Stimulated activated CD4-positive, alpha-beta T cell treated with anti-CD3 and anti-CD28 coated beads, Interleukin-4, amount 100 ng/mL, for 4 hours (primary cell): ENCODE data around the gene DENND4B.

Experiments
- DNase-seq, 2 experiments: peaks; one replicate each; pipeline ENCODE4 v3.0.0-alpha.2; 2020

DENND4B gene

DNA sequence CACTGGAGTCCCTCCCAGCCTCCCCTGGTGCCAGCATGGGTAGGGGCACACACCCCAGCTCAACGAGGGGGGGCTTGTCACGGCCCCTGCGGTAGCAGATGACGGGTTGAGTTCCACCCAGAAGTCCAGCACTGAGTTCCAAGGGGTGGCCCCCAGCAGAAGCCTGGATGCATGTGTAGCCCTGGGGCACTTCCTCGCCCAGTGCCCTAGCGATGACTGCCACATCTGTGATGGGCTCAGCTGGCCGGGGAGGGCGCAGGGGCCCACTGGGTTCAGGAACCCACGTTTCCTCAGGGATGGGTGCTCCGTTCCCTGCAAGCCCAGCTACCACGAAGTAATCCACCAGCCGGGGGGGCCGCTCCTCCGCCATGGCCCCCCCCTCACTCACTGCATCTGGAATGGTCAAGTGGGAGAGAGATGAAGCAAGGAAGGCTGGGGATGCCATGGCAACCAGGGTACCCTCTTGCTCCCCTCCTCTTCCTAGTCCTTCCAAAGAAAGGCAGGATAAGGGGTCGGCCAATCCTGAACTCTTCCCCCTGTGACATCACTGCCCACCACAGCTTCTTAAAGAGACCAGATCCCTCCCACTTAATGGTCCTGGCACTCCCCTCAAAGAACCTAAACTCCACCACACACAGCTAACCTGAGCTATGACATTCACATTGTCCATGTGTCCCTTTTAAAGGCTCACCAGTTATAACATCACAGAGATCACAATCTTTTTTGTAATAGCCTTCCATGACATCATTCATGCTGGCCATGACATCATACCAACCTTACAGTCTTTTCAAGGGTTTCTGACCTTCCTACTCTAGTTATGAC lies 2.3 kb downstream of the DENND4B start:
- no peak for DNase-seq

DNA sequence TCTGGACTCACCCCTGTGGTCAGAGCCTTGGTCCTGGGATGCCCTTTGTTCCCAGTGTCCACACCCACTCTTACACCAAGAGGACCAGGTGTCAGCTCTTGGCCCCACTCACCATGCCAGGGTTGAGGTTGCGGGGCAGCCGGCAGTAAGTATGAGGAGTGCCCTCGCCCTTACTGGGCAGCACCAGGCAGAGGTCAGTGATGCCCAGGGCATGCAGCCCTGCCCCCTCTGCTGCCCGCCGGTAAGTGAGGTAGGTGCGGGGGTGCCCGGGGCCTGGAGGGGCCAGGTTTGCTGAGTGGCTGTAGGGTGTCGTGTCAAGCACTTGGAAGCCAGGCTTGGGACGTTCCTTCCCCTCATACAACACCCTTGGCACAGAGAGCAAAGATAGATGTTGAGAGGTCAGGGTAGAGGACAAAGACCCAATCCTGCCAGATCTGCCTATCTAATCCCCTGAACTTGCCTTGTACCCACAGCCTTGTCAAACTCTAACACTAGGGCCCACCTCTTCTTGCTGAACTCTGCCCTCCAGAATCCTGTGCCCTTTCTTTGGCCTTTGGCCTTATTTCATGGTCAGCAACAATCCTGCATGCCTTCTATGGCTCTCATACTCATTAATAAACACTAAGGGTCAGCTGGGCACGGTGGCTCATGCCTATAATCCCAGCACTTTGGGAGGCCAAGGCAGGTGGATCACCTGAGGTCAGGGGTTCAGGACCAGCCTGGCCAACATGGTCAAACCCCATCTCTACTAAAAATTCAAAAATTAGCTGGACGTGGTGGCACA lies 3.6 kb downstream of the DENND4B start:
- DNase-seq: no peak

DNA sequence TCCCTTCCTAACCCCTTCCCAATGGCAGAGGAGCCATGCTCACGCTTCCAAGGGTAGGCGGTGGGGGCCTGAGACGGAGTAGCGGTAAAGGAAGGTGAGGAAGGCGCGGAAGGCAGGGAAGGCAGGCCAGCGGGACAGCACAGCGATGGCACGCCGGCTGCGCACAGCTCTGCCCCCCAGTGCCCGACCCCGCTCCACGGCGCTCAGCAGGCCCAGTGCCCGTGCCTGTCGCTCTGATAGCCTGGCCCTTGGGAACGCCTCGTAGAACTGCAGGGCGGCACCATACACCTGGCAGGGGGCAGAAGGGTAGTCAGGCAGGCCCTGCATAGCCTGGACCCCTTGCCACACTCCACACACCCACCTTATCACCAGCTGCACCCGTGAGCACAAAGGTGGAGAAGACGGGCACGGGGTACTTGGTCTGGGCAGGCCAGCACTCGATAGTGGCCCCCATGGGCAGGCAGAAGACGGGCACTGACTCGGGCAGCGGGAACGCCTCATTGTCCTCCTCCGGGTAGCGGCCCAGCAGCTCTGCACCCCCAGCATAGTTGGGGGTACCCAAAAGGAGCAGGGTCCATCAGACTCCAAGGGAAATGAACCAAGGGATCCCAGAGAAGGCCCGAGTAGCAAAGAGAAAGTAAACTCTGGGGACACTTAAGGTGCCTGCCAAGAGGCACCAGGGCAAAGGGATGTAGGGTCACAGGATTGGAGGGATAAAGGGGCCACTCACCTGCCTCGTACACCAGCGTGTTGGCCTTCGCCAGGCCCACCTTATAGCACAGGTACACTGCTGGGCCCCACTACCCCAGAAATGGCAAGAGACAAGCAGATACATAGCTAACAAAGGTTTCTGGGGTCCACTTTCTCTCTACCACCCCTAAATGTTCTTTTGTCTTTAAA lies 4.4 kb downstream of the DENND4B start:
- no peak for DNase-seq

DNA sequence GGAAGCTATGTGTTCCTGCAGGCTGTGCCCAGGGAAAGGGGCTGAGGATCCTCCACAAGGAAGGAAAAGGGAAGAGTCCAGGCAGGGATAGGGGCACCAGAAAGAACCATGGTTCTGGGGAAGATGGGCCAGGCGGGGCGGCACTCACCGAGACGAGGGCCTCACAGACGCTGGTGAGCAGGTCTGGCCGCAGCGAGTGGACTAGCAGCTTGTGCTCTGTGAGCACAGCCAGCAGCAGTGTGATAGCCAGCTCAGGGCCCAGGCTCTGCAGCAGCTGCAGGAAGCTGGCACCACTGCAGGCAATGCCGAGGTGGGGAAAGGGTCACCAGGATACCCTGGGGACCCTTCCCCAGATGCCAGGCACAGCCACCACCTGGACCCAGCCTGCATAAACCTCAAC lies 5.8 kb downstream of the DENND4B start:
- no peak for DNase-seq

DNA sequence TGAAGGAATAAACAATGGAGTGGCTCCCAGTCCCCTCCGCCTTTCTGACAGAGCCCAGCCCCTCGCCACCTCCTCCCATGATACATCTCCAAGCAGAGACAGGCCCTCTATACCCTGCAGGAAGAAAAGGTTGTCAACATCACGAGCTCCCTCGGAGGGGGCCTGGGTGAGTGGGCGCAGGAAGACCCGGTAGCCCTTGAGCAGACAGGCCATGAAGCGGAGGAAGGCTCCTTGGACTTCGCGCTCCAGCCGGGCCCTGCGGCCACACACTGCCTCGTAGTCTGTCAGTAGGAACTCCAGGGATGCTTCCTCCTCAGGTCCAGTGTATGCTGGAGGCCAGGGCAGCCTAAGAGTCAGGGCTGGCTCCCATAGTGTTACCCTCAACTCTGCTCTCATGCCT lies 7.0 kb downstream of the DENND4B start:
- DNase-seq: no peak

DNA sequence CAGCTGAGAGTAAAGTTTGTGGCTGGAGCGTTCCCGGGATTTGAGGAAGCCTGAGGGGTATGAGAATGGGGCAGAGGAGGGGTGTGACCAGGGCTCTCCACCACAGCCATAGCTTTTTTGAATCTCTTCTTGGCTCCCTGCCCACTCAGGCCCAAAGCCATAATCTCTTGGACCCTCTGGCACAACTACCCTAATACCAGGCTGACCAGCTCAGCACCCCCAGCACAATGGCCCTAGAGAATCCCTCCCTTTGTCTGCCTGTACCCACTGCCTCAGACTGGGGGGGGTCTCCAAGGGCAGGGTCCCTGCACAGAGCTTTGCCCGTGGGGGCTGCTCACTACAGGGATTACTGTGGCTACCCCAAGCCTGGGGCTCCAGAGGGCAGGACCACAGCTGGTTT lies 7.5 kb downstream of the DENND4B start:
- no peak for DNase-seq

DNA sequence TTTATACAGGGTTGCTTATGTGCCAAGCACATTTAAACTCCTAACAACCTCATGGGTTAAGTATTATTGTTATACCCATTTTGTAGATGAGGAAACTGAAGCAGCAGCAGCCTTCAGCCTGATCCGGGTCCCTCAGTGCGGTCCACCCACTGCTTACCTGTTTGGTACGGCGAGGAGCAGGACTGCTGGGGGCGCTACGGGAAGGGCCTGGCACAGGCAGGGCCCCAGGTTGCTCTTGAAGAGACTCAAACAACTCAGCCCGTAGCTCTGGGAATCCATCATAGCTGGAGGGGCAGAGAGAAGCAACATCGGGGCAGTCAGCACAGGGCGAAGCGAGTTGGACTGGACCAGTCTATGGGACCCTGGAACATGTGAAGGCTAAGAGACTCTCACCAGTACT lies 9.2 kb downstream of the DENND4B start:
- no peak for DNase-seq

DNA sequence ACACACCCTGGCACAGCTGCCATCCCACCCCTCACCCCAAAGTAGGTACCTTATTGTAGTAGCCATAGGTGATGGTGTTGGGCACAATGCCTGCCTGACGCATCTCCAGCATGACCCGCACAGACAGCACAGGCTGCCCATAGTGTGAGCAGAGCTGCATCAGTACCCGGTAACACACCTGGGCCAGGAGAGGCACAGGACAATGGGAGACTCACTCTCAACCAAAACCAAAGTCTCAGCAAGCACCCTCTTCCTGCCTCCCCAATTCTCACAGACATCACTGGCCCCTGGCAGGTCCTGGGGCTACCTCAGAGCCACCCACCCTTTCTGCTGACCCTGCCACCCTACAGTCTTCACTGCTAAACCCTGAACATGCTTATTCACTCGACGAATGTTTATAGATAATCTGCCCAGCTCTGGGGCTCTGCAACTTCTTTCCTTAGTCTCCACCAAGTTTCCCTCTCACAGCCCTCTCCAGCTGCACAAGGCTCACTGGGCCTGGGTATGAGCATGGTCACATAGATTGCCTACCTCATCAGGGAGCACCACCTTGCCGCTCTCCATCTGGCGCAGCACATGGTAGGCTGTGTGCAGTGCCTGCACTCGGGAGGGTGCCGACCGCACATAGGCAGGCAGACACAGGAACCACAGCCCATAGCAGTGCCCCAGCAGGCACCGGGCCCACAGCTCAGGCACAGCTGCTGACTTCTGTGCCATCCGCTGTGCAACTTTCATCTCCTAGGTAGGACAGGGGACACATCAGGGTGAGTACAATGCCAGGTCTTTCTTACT lies 10.3 kb downstream of the DENND4B start:
- no peak for DNase-seq

DNA sequence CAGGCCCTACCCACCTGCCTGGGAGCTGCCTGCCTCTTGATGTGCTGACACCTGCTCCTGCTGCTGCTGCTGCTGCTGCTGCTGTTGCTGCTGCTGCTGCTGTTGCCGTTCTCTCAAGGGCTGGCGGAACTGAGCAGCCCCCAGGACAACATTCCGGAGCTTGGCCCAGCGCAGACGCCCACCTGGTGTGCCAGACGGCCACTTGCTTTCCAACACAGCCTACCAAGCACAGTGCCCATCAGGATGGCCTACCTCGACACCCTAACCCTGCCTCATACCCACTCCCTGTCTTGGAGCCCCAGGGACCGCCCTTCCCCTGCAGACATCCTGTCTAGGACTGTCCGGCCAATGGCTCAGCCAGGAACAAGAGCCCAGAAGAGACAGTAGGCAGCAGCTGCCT lies 11.8 kb downstream of the DENND4B start:
- DNase-seq: no peak

DNA sequence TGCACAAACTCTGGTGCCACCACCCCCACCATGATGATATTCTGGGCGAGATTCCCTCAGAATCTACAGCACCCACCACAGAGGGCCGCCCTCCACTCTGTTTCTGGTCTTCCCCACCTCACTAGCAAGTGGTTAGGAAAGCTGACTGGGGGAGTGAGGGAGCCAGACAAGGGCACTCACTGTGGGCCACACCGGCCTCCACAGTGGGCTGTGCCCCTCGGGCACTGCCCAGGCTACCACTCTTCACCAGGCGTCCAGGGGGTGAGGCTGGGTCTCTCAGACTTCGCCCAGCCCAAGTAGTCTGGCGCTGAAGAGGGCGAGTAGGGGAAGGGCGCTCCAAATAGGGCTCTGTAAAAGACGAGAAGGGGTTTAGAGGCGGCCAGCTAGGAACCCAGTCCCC lies 12.6 kb downstream of the DENND4B start:
- DNase-seq: no peak

DNA sequence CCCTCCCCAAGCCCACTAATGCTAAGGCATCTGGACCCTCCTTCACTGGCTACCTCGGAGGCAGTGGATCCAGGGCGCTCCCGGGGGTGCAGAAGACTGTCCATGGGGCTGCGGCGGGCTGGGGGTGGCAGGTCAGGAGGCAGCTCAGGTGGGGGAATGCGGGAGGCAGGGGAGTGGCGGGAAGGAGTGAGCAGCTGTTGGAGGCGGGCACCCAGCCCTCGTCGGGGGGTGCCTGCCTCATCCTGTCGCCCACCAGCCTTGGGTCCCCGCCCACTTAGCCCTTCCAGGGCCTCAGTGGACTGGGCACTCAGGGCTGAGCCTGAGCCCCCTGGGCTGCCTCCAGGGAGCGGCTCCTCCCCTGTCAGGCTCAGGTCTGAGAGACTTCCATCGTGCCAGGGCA lies 13.1 kb downstream of the DENND4B start:
- no peak for DNase-seq

DNA sequence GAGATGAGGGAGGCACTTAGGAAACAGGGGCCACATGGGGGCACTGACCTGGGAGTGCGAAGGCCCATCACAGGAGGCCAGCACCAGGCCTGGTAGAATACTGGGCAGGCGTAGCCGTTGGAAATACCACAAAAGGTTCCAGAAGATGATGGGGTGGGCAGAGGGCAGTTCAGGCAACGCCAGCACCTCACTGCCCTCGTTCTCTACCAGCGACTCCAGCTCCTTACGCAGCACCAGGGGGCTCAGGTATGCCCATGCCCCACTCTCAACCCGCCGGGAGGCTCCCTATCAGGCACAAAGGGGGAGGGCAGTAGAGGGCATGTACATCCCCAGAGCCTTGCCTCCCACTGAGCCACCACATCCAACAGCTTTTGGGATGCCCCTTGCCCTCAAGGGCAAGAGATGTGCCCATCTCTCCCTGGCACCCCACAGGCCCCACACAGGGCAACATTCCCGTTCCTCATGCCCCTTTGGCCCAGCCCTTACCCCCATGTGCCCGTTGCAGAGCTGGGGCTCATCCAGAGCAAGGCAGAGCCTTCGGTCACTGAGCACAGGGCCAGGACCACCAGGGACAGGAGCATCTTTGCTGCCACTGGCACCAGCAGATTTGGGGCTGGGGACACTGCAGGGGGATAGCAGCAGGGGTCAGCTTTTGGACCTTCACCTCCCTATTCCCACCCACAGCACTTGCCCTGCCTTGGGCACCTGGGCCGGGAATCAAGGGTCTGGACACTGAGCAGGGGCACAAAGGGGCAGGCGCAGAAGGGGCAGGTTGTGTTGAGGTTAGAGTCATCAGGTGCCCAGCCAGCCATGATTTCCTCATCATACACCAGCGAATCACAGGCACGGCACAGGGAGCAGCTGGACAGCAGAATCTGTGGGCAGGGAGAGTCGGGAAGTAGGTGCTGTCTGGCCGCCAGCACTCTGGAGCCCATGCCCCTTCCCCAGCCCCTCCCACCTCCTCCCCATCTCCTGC lies 14.1 kb downstream of the DENND4B start:
- no peak for DNase-seq

DNA sequence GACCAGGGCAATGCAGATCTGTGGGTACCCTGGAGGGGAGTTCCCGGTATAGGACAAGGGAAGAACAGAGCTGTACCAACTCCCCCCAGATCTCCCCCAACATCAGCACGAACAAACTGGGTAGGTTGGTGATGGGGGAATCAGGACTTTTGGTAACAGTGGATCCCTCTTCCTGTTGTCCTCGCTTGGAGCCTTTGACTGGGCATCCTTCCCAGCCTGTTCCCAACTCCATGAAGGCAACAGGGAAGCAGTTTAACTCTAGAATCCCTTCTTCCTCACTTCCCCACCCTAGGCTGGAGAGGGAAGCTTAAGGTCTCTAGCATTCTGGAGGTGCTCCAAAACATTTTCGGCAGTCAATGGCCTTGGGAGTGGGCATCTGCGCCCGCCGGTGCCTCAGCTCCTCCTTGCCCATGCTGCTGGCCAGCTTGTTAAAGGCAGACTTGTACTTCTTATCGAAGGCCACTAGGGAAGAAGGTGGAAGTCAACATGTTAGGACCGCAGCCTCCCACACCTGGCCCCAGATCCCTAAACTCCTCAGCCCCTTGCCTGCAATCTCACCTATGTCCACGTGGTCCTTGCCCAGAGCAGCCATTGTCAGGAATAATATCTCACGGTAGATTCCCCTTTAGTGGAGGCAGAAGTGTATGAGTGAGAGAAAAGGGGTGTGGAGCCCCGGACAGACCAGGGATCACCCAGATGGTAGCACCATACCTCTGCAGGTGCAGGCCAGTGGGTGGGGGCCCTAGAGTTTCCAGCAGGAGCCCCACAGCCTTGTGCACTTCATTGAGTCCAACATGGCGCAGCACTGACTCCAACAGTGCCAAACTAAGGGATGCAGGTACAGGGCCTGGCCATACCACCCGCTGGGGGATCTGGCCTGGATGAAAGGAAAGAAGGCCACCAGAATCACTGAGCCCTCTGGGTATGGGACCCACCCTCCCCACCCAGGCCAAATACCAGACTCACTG lies 16.3 kb downstream of the DENND4B start:
- DNase-seq: no peak

DNA sequence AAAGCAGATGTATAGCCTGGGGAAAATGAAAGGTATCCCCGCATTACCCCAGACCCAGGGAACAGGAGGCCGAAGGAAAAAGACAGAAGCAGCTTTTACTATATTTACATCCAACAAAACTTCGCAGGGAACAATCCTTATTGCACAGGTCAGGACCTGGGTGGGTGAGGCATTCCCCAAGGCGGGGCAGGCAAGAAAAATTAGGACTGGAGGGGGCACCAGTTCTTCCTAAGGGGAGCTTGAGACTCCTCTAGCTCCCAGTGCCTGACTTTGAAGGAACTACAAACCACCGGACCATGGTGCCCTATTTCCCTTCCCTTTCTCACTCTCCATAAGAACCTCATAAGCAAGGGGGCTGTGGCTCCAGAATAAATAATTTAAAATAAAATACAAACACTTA lies 17.1 kb downstream of the DENND4B start:
- DNase-seq: no peak

DNA sequence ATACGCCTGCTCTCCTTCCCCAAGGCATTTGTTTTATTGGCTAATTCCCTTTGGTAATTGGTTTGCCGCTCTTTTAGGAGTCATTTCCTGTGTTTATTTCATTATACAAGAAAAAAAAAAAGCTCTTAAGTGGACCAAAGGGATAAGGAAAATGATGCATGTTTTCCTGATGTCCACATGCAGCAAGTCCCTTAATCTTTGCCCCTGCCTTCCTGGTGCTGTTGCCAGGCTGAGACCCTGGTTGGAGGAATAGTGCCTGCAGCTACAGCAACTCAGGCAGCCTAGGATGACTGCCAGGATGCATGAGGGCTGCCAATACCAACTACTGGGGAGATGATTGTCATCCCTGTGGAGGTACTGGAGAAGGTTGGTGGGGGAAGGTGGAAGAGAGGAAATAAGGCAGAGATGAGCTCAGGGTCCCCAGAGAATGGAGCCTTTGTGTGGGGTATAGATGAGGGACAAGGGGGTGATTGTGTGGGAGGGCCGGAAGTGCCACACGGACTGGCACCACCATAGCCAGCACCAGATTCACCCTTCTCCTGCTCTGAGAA lies 17.7 kb downstream of the DENND4B start:
- no peak for DNase-seq

DNA sequence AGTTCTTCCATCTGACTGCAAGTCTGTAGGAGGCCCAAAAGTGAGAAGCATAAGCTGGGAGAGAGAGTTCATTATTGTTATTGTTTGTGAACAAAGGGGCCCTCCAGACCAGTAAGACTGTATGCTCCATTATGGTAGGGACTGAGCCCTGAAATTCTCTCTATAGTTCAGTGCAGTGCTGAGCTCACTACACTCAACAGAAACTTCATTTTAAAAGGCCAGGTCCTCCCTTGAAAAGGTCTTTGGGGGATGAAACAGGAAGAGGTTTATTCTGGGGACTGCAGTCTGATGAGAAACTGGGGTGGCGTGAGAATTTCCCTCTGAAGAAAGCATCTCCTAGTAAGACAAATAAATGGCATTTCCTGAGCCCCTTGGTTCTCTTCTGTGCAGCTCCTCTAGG lies 18.3 kb downstream of the DENND4B start:
- DNase-seq: no peak

DNA sequence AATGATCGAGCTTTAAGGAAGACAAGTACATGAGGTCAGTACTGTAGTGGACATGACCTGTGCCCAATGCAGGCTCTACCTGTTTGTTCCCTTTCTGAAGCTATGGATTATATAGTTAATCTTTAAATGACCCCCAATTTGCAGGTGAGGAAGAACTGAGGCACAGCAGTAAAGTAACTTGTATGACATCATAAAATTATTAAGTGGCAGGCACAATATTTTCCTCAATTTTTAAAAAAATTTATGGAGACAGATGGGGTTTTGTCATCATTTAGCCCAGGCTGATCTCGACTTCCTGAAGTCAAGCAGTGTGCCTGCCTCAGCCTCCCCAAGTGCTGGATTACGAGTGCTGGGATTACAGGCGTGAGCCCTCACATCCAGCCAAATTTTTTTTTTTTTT lies 20.1 kb downstream of the DENND4B start:
- no peak for DNase-seq

DNA sequence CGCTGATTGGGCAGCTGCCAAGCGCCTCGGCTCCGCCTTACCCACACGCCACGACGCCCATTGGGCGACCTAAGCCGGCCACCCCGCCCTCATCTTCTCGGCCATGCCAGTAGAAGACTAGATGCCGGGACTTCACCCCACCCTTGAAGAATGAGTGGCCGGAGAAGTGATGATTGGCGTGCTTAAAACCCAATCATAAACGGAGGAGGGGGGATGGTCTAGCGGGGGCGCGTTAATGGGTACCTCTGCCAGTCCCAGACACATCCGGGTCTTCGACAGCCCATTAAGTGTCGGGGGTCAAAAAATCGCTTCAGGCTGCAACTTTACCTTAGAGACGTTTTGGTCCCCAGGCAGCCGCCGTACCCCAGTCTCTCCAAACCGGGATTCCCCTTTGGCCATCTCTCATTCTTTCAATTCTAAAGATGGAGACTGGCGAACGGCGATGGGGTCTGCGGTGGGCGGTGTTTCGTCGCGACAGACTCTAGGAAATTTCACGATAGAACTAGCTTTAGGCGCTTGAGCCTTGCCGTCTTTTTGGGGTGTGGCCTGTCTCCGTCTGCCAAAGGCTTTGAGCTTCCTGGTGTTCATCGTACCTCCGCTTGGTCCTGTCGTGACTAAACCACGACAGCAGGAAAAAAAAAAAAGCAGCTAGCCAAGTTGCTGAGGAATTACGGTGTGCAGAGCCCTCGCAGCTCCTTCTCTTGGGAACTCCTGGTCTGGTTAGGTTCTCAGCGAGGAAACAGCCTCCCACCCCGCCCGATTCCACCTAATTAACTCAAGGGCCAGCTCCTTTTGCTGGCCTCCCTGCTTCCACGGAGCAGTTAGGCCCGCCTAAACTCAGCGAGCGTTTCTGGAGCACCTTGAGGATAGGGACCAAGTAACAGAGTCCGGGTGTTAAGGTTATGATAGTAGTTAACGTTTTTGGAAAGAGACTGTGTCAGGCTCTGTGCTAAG lies 23.3 kb downstream of the DENND4B start, which contains the start of gene GATAD2B:
Gene GATAD2B (minus strand): TSS at position 1 of the 954 bp plus-strand sequence. CDS start 94,625 bp downstream, outside the sequence.
- DNase-seq: peak; percentile 95 to 99
